G401 (cell line): ENCODE results near the gene MYO10. TPM values are rescaled to one million over a fixed set of nuclear protein-coding genes. Genes with fewer than 3 reads are reported as not detected.

Experiments
- DNase-seq: peaks from one replicate; pipeline ENCODE4 v3.0.0-alpha.2; 2015; ENCODE audit warnings: low spot score
- in situ Hi-C: cut with HindIII; loops from 2 replicates; pipeline ENCODE4 v1.10.0; 2016; ENCODE audit warnings: low sequenced_read_pairs, mixed read lengths
- total RNA-seq: library from RNA; depleted of rRNA; stranded (reverse); fragments of >200 nt; shearing (Covaris generic); gene quantifications from 2 replicates; pipeline ENCODE4 v1.2.3, GENCODE V29; 2014

MYO10 gene
- total RNA-seq, 1 experiment from 2014 or later: 0.17 TPM

DNA sequence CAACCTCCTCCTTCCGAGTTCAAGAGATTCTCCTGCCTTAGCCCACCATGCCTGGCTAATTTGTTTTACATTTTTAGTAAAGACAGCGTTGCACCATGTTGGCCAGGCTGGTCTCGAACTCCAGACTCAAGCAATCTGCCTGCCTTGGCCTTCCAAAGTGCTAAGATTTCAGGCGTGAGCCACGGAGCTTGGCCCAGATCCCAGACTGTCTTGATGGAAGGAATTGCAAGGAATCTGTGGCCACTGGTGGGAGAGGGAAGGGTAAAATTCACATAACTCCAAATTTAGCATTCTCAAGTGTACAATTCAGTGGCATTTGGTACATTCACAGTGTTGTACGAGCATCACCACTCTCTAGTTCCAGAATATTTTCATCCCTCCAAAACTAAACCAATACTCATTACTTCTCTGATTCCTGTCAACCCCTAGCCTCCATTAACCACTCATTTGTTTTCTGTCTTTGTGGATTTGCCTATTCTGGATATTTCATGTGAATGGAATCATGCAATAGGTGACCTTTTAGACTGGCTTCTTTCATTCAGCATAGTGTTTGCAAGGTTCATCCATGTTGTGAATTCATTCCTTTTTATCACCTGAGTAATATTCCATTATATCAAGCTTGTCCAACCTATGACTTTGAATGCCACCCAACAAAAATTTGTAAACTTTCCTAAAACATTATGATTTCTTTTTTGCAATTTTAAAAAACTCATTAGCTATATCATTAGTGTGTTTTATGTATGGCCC is 8.9 kb upstream of the MYO10 start:
- in situ Hi-C loops: no loop called here
- DNase-seq: no peak

DNA sequence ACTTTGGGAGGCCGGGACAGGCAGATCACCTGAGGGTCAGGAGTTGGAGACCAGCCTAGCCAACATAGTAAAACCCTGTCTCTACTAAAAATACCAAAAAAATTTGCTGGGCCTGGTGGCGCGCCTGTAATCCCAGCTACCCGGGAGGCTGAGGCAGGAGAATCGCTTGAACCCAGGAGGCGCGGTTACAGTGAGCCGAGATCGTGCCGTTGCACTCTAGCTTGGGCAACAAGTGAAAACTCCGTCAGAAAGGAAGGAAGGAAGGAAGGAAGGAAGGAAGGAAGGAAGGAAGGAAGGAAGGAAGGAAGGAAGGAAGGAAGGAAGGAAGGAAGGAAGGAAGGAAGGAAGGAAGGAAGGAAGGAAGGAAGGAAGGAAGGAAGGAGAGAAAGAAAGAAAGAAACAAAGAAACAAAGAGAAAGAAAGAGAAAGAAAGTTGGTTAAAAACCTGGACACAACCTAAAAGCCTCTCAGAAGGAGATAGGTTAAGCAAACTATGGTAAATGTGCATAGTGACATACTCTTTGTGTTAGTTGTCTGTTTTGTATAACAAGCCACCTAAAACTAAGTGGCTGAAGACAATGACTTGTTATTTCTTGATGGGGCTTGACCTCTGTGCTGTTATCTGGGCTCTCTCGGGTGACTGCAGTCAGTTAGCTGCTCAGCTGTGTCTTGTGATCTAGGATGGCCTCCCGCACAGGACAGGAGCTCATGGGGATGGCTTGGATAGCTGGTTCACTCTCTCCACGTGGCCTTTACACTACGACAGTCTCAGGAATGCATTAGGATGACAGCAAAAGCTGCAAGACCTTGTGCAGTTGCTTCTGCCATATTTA is 8.0 kb upstream of the MYO10 start:
- in situ Hi-C loops: no loop called here
- DNase-seq: no peak

DNA sequence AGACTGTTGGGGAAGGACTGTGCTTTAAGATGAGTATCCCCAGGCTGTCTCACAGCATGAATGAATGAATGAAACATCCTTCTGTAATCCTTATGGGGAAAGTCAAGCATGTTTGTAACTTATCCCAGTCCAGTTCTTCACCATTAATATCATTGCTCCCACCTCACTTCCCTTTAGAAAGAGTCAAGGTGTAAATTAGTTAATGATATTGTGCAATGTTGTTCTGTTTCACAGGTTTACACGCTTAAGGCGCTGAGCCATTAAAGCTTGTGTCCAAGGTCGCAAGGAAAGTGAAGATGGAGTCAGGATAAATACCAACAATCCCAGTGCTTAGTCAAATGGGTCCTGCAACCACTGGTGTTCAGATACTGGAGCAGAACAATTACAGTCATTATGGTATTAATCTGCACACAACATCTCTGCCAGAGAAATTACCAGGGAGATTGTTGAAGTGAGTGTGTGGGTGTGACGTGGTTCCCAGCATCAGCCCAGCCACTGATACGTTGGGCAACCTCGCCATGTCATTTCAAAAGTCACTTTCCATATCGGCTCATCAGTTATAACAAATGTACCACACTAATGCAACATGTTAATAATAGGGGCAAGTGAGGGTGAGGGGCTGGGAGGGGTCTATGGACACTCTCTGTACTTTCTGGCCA is 1.5 kb upstream of the MYO10 start:
- no peak for DNase-seq
- in situ Hi-C loops: no loop called here

DNA sequence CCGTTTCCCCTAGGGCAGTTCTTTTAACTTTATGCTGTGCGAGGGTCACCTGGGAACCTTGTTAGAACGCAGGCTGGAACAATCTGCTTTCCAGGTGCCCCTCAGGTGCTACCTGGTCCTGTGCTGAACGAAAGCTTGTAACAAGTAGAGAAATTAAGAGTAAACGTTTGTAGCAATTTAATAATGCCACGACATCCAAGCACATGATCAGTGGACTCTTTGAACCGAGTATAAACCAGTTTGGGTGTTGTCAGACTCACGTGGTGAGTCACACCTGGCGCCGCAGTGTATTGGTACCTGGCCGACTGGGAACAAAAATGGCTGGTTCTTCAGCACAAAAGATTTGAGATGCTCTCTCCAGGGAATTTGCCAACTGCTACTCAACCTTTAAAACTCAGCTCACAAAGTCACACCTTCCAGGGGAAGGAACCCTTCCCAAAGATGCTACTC is 926 bp upstream of the MYO10 start:
- in situ Hi-C loops: no loop called here

DNA sequence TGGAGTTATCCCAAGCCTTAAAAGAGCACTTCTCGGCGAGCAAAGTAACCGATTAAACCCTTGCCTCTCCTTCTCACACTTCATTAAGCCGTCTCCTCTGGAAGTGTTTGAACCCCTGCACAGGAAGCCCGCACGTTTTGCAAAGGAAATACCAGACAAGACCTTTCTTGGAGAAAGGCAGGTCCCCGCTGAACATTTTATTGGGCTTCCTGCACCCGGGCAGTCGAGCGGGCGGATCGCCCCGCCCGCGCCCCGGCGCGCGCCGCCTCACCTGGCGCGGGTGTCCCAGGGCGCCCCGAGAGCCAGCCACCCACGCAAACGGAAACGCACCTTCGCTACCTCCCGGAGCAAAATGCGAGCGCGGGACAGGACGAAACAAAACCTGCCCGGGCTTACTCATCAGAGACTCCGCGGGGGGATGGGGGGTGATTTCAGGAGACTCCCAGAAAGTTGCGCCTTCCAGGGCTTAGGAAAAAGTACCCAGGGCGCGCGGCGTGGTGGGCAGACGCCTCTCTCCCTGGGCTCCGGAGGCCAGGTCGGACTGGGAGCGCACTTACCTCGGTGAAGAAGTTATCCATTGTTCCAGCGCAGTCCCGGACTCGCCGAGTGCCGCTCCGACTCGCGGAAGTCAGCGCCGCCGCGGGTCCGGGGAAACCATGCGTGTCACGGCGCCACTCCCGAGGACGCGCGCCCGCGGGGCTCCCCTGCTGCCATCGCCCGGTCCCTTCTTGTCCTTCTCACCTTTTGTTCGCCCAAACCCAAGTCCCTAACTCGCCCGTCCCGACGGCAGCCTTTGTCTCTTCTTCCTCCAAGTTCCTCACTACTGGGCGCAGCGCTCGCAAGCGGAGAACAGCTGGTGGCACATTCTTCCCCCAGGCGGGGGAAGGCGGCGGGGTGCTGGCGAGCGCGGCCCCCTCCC is 598 bp downstream of the MYO10 start:
- in situ Hi-C loops: no loop called here
- no peak for DNase-seq

More for the DNA sequence above, 926 bp upstream of the MYO10 start:
- no peak for DNase-seq

DNA sequence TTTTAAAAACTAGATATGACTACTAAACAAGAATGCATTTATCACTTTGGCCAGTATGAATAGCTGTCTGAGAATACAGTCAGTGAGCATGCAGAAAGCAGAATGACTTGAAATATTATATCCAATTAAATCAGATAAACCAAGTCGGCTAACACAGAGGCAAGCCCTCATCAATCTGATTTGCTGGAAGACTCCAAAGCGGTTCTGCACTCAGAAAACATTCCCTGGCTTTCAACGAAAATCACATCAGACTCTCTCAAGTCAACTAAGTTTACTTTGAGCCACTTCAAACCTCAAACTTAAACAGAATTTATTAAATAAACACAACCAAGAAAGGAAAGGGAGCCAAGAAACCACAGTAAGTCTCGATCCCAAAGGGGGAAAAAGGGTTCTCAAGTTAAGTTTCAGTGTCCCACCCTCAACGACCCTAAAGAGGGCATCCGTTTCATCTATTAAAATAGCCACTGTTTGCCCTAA is 1.4 kb downstream of the MYO10 start:
- in situ Hi-C loops: no loop called here
- no peak for DNase-seq

DNA sequence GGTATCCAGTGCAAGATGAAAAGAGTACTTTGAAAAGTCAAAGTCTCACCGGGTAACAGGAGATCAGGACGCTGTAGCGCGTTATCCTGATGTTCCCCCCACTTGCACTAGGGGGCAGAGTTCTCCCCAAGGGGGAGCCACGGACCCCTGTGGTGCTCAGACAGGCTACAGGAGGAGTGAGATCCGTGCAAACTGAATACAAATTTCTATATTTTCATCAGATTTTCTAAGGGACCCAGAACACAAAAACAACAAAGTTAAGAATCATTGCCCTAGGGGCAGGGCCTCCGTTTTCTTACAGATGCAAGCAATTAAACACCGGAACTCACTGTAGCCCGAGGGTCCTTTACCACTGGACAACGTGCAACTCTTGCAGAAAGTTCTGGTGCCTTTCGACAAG is 2.0 kb downstream of the MYO10 start:
- DNase-seq: no peak
- in situ Hi-C loops: no loop called here

DNA sequence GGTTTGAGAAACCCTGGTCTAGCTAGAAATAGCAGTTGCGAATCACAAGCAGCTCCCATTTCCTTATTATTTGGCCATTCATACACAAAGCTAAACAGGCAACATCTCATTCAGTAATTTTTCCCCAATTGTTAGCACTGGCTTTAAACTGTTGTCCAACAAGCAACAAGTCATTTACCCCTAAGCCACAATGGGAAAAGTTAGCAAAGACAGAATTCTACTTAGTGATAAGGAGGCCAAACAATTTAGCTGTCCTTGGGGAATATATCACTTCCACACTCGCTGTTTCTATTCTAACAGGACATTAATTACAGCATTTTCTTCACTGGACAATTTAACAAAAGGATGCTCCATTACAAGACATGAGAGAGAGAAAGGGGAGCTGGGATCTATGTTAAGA is 2.8 kb downstream of the MYO10 start:
- in situ Hi-C loops: no loop called here
- no peak for DNase-seq

DNA sequence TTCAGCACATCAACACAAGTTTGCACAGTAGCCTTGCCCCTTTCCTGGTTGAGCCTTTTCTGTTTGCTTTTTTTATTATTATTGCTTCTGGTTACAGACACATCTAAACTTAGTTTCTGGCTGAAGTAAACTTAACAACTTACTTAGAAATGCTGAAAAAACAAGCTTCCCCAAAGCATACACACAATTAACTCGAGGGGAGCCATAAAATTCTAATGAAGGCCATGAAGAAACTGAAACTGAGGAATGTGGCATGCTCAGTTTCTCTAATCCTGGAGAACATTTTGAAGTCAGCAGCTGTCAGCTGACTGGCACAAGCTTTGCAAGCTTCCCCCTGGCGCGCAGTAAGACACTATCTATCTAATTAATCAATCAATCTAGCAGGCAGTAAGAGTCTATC is 3.7 kb downstream of the MYO10 start:
- in situ Hi-C loops: no loop called here
- DNase-seq: no peak

DNA sequence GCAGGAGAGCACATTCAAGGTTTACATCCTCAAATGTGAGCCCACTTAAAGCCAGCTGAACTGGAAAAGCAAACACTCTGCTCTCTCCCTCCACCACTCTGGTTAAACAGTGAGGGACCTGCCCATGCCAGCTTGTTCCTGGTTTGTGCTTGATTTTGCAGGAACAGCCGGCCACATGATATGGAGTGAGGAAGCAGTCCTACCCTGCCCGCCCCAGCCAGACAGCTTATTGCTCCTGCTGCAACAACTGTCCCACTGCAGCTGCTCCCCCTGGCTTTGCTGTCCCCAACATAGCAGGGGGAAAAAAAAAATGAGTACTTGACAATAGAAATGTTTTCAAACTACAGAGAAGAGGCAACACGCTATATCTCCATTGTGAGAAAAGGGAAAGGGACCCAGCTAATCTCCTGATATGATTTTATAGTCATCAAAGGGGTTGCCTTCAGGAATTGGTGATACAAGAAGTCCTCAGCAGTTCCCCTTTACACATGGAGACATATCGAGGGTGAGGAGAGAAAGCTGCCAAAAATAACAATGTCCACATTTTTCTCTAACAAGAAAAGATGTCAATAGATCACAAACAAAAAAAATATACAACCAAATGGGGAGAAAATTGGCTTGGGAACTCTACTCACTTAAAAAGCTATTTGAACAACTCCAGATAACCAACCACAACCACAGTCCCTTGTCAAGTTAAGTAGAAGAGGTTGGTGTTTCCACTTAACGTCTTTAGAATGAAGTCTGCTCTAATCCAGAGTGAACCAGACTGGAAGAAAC is 4.6 kb downstream of the MYO10 start:
- DNase-seq: no peak
- in situ Hi-C loops: no loop called here

DNA sequence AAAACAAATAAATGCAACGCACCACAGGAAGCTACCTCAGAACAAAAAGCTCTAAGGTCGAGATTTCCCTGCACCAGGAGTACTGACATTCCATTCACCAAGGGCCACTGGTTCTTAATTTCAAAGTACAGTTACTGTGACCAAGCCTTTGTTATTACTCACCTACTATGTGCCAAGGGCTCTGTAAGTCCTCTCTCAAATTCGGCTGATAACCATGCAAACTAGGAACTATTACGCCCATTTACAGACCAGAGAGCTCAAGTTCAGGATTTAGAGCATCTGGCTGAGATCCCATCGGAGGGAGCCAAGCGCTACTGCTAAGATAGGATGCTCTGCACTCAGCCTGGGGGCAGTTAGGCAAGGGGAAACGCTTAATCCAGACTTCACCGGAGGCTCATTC is 5.6 kb downstream of the MYO10 start:
- no peak for DNase-seq
- in situ Hi-C loops: no loop called here

DNA sequence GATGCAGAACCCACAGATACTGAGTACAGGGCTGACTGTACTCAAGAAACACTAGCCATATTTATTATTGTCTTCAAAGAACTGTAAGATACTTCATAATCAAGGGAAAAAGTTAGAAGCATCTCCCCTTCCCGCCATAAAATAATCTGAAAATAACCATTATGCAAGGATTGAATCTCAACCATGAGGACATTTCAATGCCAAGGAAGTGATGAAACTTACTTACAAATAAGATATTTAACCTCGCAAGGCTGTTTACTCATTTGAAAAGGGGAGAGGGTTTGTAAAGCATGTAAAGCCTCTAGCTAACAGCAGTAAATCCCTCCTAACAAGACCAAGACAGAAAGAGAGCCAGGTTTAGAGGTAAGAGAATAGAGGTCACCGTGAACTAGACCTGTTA is 6.3 kb downstream of the MYO10 start:
- in situ Hi-C loops: no loop called here
- DNase-seq: no peak

DNA sequence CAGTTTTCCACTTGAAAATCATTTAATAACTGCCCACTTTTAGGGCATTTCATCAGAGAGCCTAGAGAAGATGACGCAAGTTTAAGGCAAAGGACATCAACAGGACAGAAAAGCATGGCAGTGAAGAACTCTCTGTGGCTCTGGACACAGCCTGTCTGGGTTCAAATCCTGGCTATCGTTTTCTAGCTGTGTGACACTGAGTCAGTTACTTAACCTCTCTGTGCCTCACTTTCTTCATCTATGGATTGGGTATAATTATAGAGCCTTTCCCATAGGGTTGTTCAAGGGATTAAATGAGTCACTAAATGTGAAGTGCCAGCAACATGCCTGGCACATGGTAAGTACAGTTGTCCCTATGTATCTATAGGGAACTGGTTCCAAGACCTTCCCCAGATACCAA is 6.7 kb downstream of the MYO10 start:
- DNase-seq: no peak
- in situ Hi-C loops: no loop called here

DNA sequence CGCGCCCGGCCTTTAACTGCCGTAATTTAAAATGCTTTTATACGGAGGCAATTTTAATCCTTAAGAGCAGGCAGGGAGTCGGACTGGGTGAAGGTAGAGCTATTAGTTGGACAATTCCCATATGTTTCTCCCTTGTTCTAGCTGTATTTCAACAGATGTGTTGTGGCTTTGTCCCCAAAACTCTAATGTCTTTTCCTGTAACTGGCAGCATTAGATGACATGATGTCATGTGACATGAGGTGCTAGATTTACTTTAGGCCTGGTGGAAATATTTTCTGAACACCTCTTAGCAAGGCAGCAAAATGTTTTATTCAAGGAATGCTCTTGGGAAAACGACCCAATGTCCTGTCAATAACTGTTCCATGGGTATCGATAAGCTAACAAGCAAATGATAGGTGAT is 8.5 kb downstream of the MYO10 start:
- in situ Hi-C loops: no loop called here
- no peak for DNase-seq

DNA sequence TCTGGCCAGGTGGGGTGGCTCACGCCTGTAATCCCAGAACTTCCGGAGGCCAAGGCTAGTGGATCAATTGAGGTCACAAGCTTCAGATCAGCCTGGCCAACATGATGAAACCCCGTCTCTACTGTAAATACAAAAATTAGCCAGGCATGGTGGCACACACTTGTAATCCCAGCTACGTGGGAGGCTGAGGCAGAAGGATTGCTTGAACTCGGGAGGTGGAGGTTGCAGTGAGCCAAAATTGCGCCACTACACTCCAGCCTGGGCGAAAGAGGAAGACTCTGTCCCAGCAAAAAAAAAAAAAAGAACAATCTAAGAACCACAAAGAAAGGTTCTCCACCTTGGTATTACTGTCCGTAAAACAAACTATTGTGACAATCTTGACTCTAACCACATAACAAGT is 9.7 kb downstream of the MYO10 start:
- in situ Hi-C loops: no loop called here

DNA sequence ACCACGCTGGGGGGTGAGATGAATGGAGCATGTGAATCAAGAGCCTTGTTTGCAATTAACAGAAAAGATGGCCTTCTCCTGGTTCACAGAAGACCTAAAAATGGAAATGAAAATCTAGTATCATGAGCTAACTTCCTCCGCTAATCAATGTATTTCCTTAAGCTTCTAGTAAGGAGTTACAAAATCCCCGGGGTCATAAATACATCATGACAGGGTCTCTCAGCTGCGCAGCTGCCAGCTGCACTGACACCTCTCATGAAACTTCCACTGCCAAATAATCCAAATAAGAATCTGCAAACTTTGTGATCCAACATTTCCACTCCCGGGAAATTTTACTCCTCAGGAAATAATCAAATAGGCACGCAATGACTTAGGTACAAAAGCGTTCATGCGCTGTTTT is 11.9 kb downstream of the MYO10 start:
- in situ Hi-C loops: no loop called here
- DNase-seq: no peak

More for the DNA sequence above, 9.7 kb downstream of the MYO10 start:
- no peak for DNase-seq

DNA sequence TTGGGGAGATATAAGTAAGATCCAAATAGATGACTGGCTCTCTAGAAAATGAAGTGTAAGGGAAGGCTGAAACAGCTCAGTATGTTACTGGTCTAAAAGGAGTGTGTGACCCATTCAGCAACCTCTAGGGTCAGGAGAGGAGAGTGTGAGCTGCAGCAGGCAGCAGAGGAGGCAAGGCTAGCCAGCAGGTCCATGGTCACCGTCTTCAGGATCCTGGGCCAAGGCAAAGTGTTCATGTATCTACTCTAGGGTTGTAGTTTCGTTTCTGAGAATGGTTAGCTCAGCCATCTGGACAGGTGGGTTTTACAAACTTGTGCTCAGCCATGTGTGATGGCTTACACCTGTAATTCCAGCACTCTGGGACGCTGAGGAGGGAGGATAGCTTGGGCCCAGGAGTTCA is 13.7 kb downstream of the MYO10 start:
- in situ Hi-C loops: no loop called here
- no peak for DNase-seq

DNA sequence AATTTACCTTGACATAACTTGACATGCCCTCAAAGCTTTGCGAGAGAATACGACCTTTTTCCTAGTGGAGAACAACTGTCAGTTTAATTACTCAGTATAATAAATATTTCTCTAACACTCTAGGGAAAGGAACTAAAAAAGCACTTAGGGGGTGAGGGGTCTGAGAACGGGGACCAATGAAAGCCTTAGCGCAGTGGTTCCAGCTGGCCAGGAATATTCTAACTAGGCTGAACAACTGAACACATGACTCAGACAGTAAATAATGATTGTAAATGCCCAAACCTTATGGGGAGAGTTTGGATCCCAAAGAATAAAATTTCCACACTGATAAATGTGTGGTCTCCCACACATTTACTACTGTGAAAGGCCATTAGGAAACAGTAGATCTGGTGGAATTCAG is 14.9 kb downstream of the MYO10 start:
- in situ Hi-C loops: no loop called here
- DNase-seq: no peak
